ENCODE data around the gene ZNF556. TPM values are rescaled to one million over a fixed set of nuclear protein-coding genes. Genes with fewer than 3 reads are reported as not detected.

Gene ZNF556
- total RNA-seq, 1 experiment from 2014 or later, result not detected

- POLR2A ChIA-PET, result no interaction called here
- H2AFZ ChIP-seq (ENCODE audit: low read depth, low read length, poor library complexity, severe bottlenecking), result no peak overlapping the region
- TF ChIP-seq SIN3A (IDR thresholded peaks at IDR 0.05; ENCODE audit: low read depth) (no peak), ZBTB33 (IDR thresholded peaks at IDR 0.05; ENCODE audit: extremely low read depth, insufficient replicate concordance, low read length) (no peak), EGR1 (IDR thresholded peaks at IDR 0.05; ENCODE audit: low read depth) (no peak), JUND (IDR thresholded peaks at IDR 0.05) (no peak), SP1 (IDR thresholded peaks at IDR 0.05; ENCODE audit: low read depth) (no peak)
- no peaks in the 10 kb centered on the region for H3K79me2 ChIP-seq (ENCODE audit: insufficient read depth, low read length)
- no peaks in the 10 kb centered on the region for H3K36me3 ChIP-seq (ENCODE audit: control insufficient read depth in 1 of 2, insufficient read depth in 2 of 2, low read length in 2 of 2)
- H3K4me3 ChIP-seq (replicated peaks in 1 of 2; ENCODE audit: low read depth in 1 of 2, low read length in 2 of 2), result no peak overlapping the region
- no peaks in the 10 kb centered on the region for H3K27me3 ChIP-seq (ENCODE audit: insufficient read depth, low read length)
- H3K27ac ChIP-seq (ENCODE audit: low read depth, low read length), result no peak overlapping the region
- no peak for DNase-seq (ENCODE audit: low read depth, low spot score)
- H3K9me3 ChIP-seq (ENCODE audit: control insufficient read depth in 1 of 2, insufficient read depth in 1 of 2, low read depth in 1 of 2, low read length in 2 of 2), result peaks cover 0 to 6% of the 10 kb centered on the region in 2 experiments; a peak in 1 of 4 replicates
- no peak overlapping the region for H3K4me2 ChIP-seq (ENCODE audit: low read length)
- BruUV-seq (replicated peaks), result no TSS peak
- no peaks in the 10 kb centered on the region for H3K4me1 ChIP-seq (ENCODE audit: control insufficient read depth in 1 of 2, insufficient read depth in 2 of 2, low read length in 2 of 2)
- H3K9ac ChIP-seq (ENCODE audit: low read length), result no peak overlapping the region
- RAD21 ChIA-PET (ENCODE audit: low non-redundant PET in 1 of 2, low total read pairs in 2 of 2, uncharacterized antibody in 2 of 2, unreplicated experiment in 2 of 2), result no interaction called here
- CTCF ChIA-PET, result no interaction called here
- intact Hi-C loops (cut with micrococcal nuclease), result no loop called here
- no peaks in the 10 kb centered on the region for H3K9me2 ChIP-seq (ENCODE audit: insufficient read depth)
- no peaks in the 10 kb centered on the region for H4K20me1 ChIP-seq (ENCODE audit: insufficient read depth)
- ATAC-seq, result no peak
Measured at GRCh38 chr19:2863816-2864215, 3.3 kb upstream of the ZNF556 start.

- Histone ChIP-seq H3K4me3 (replicated peaks in 1 of 2; ENCODE audit: low read depth in 1 of 2, low read length in 2 of 2) (no peak overlapping the region), H3K36me3 (ENCODE audit: control insufficient read depth in 1 of 2, insufficient read depth in 2 of 2, low read length in 2 of 2) (no peaks in the 10 kb centered on the region), H3K9me2 (ENCODE audit: insufficient read depth) (no peaks in the 10 kb centered on the region), H4K20me1 (ENCODE audit: insufficient read depth) (no peaks in the 10 kb centered on the region), H3K4me1 (ENCODE audit: control insufficient read depth in 1 of 2, insufficient read depth in 2 of 2, low read length in 2 of 2) (no peaks in the 10 kb centered on the region), H3K79me2 (ENCODE audit: insufficient read depth, low read length) (no peaks in the 10 kb centered on the region), H3K27me3 (ENCODE audit: insufficient read depth, low read length) (no peaks in the 10 kb centered on the region), H3K9ac (ENCODE audit: low read length) (no peak overlapping the region), H3K4me2 (ENCODE audit: low read length) (no peak overlapping the region), H3K27ac (ENCODE audit: low read depth, low read length) (no peak overlapping the region), H2AFZ (ENCODE audit: low read depth, low read length, poor library complexity, severe bottlenecking) (no peak overlapping the region), H3K9me3 (ENCODE audit: control insufficient read depth in 1 of 2, insufficient read depth in 1 of 2, low read depth in 1 of 2, low read length in 2 of 2) (peaks cover 0 to 10% of the 10 kb centered on the region in 2 experiments; a peak in 1 of 4 replicates)
- no peak for ATAC-seq
- intact Hi-C loops (cut with micrococcal nuclease), result no loop called here
- ChIA-PET CTCF (no interaction called here), RAD21 (ENCODE audit: low non-redundant PET in 1 of 2, low total read pairs in 2 of 2, uncharacterized antibody in 2 of 2, unreplicated experiment in 2 of 2) (interaction anchor here in 1 of 2 experiments (0.7 kb wide), 1 partner anchor 85 kb away, joined by 3 read pairs; no protein-coding TSS in a partner anchor), POLR2A (no interaction called here)
- BruUV-seq (replicated peaks), result no TSS peak
- no peak for DNase-seq (ENCODE audit: low read depth, low spot score)
- no peak for TF ChIP-seq ZFX (IDR thresholded peaks at IDR 0.05)
- no peak for TF ChIP-seq POLR2A (IDR thresholded peaks at IDR 0.05; ENCODE audit: borderline replicate concordance, extremely low read depth, insufficient read depth, insufficient read length)
- no peak for TF ChIP-seq EGR1 (IDR thresholded peaks at IDR 0.05; ENCODE audit: low read depth)
- TF ChIP-seq SRF (IDR thresholded peaks at IDR 0.05; ENCODE audit: low read depth), result no peak
- no peak for TF ChIP-seq POLR2AphosphoS5 (IDR thresholded peaks at IDR 0.05; ENCODE audit: low read depth, low read length)
- TF ChIP-seq ZNF274 (IDR thresholded peaks at IDR 0.05; ENCODE audit: low read depth, low read length), result no peak
- TF ChIP-seq REST (IDR thresholded peaks at IDR 0.05; ENCODE audit: low read depth), result no peak
- TF ChIP-seq CBX3 (IDR thresholded peaks at IDR 0.05; ENCODE audit: low read depth), result no peak
- no peak for TF ChIP-seq MAX (IDR thresholded peaks at IDR 0.05)
- TF ChIP-seq YY1 (IDR thresholded peaks at IDR 0.05; ENCODE audit: extremely low read depth, insufficient replicate concordance, low read depth, low read length), result no peak
- TF ChIP-seq JUND (IDR thresholded peaks at IDR 0.05), result no peak
- TF ChIP-seq SIN3A (IDR thresholded peaks at IDR 0.05; ENCODE audit: low read depth), result no peak
- no peak for TF ChIP-seq SP1 (IDR thresholded peaks at IDR 0.05; ENCODE audit: low read depth)
- no peak for TF ChIP-seq FOSL1 (IDR thresholded peaks at IDR 0.05; ENCODE audit: low read depth)
Measured at GRCh38 chr19:2865334-2866100, 1.6 kb upstream of the ZNF556 start.

Data from HCT116 (cell line).